ENCODE measurements around the gene WWOX. TPM values are rescaled to one million over a fixed set of nuclear protein-coding genes. Genes with fewer than 3 reads are reported as not detected.

The WWOX gene
- total RNA-seq, 1 experiment from 2014 or later: 28.3 TPM

DNA sequence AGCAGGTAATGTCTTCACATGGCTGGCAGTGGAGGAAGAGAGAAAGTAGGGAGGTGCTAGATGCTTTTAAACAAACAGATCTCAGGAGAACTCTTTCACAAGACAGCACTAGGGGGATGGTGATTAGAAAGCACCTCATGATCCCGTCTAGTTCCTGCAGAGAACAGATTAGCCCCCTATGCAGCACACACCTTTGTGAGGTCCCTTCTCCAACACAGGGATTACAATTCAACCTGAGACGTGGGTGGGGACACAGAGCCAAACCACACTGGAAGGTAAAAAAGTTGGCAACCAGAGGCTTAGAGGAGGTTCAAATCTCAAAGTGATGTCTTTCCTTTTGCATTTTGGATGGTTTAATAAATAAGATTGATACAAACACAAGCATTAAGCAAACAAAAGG is 394.7 kb downstream of the WWOX start:
- Histone ChIP-seq H3K9me2 (replicated peaks; ENCODE audit: low read length) (no peaks in the 10 kb centered on the region), H3K36me3 (ENCODE audit: low read depth, low read length) (no peaks in the 10 kb centered on the region), H3F3A (ENCODE audit: low read length, unreplicated experiment) (no peaks in the 10 kb centered on the region), H3K79me2 (ENCODE audit: low read length) (no peaks in the 10 kb centered on the region), H3K4me2 (ENCODE audit: low read length) (no peak overlapping the region), H3K4me3 (ENCODE audit: low read length) (no peak overlapping the region), H3K9me3 (ENCODE audit: low read length) (no peaks in the 10 kb centered on the region), H3K4me1 (ENCODE audit: insufficient read depth, low read length) (no peaks in the 10 kb centered on the region), H3K9ac (ENCODE audit: low read length) (no peak overlapping the region), H2AFZ (ENCODE audit: low read length) (no peak overlapping the region), H3K27me3 (ENCODE audit: low read length) (no peaks in the 10 kb centered on the region), H4K20me1 (ENCODE audit: low read length) (no peaks in the 10 kb centered on the region), H3K27ac (ENCODE audit: low read length) (no peak overlapping the region)
- TF ChIP-seq, protein P1, sequence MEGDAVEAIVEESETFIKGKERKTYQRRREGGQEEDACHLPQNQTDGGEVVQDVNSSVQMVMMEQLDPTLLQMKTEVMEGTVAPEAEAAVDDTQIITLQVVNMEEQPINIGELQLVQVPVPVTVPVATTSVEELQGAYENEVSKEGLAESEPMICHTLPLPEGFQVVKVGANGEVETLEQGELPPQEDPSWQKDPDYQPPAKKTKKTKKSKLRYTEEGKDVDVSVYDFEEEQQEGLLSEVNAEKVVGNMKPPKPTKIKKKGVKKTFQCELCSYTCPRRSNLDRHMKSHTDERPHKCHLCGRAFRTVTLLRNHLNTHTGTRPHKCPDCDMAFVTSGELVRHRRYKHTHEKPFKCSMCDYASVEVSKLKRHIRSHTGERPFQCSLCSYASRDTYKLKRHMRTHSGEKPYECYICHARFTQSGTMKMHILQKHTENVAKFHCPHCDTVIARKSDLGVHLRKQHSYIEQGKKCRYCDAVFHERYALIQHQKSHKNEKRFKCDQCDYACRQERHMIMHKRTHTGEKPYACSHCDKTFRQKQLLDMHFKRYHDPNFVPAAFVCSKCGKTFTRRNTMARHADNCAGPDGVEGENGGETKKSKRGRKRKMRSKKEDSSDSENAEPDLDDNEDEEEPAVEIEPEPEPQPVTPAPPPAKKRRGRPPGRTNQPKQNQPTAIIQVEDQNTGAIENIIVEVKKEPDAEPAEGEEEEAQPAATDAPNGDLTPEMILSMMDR (conservative IDR thresholded peaks at IDR 0.05; ENCODE audit: low read depth, low read length): no peak
- TF ChIP-seq EZH2phosphoT487 (IDR thresholded peaks at IDR 0.05; ENCODE audit: borderline replicate concordance, low read length) (no peak), EZH2 (IDR thresholded peaks at IDR 0.05; ENCODE audit: low read length, unreplicated experiment) (no peak)
- no peak for ATAC-seq
- intact Hi-C loops (cut with micrococcal nuclease): no loop called here
- no TSS peak for BruUV-seq (replicated peaks)
- DNase-seq: no peak
- CTCF ChIA-PET: no interaction called here
- POLR2A ChIA-PET (ENCODE audit: unreplicated experiment): no interaction called here

DNA sequence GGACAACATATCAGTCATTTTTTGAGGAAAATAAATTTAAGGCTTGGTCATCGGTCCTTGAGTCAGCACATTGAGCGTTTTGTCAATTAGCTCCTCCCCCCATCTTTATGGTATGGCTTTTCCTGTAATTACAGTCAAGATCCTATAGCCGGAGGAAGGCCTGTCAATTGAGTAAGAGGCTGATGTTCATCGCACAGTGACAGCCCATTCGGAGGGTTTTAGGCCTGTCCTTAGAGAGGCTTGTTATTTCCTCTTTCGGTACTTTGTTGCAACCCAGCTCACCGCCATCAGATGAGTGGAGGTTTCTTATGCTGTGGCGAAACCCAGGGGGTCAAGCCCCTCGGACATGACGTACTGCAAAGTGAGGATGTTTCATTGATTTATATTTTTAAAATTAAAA is 395.2 kb downstream of the WWOX start:
- Histone ChIP-seq H3K79me2 (ENCODE audit: low read length) (no peaks in the 10 kb centered on the region), H3K4me2 (ENCODE audit: low read length) (no peak overlapping the region), H3K4me3 (ENCODE audit: low read length) (no peak overlapping the region), H3K9ac (ENCODE audit: low read length) (no peak overlapping the region), H3K36me3 (ENCODE audit: low read depth, low read length) (no peaks in the 10 kb centered on the region), H3F3A (ENCODE audit: low read length, unreplicated experiment) (no peaks in the 10 kb centered on the region), H2AFZ (ENCODE audit: low read length) (no peak overlapping the region), H3K9me2 (replicated peaks; ENCODE audit: low read length) (no peaks in the 10 kb centered on the region), H3K27me3 (ENCODE audit: low read length) (no peaks in the 10 kb centered on the region), H3K9me3 (ENCODE audit: low read length) (no peaks in the 10 kb centered on the region), H3K27ac (ENCODE audit: low read length) (no peak overlapping the region), H4K20me1 (ENCODE audit: low read length) (no peaks in the 10 kb centered on the region), H3K4me1 (ENCODE audit: insufficient read depth, low read length) (no peaks in the 10 kb centered on the region)
- DNase-seq (no peak), ATAC-seq (no peak)
- POLR2A ChIA-PET (ENCODE audit: unreplicated experiment): no interaction called here
- CTCF ChIA-PET: no interaction called here
- no TSS peak for BruUV-seq (replicated peaks)
- no peak for TF ChIP-seq EZH2phosphoT487 (IDR thresholded peaks at IDR 0.05; ENCODE audit: borderline replicate concordance, low read length)
- TF ChIP-seq, protein P1 (conservative IDR thresholded peaks at IDR 0.05; ENCODE audit: low read depth, low read length): no peak
- TF ChIP-seq EZH2 (IDR thresholded peaks at IDR 0.05; ENCODE audit: low read length, unreplicated experiment): no peak
- intact Hi-C loops (cut with micrococcal nuclease): no loop called here

DNA sequence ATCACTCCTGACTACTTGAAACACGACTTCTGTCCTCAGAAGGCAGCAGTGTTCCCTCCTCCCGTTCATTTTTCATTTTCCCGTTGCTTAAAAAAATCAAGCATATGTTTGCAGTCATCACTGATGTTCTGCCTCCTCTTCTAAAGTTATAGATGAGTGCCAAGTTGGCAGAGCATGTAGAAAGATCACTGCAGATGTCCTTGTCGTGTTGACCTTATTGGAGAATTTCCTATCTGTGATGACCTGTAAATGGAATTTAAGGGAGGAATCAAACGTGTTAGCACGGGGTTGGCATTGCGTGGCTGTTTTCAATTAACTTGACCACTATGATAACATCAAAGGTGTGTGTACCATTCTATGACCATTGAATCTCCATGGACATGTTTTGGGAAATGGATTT is 396.7 kb downstream of the WWOX start:
- Histone ChIP-seq H3K4me3 (ENCODE audit: low read length) (no peak overlapping the region), H3K79me2 (ENCODE audit: low read length) (no peaks in the 10 kb centered on the region), H2AFZ (ENCODE audit: low read length) (no peak overlapping the region), H3K9ac (ENCODE audit: low read length) (no peak overlapping the region), H3K9me3 (ENCODE audit: low read length) (no peaks in the 10 kb centered on the region), H3K36me3 (ENCODE audit: low read depth, low read length) (no peaks in the 10 kb centered on the region), H3K27me3 (ENCODE audit: low read length) (no peaks in the 10 kb centered on the region), H3F3A (ENCODE audit: low read length, unreplicated experiment) (no peaks in the 10 kb centered on the region), H3K9me2 (replicated peaks; ENCODE audit: low read length) (no peaks in the 10 kb centered on the region), H3K27ac (ENCODE audit: low read length) (no peak overlapping the region), H3K4me2 (ENCODE audit: low read length) (no peak overlapping the region), H4K20me1 (ENCODE audit: low read length) (no peaks in the 10 kb centered on the region), H3K4me1 (ENCODE audit: insufficient read depth, low read length) (no peaks in the 10 kb centered on the region)
- ChIA-PET CTCF (no interaction called here), POLR2A (ENCODE audit: unreplicated experiment) (no interaction called here)
- DNase-seq (no peak), ATAC-seq (no peak)
- intact Hi-C loops (cut with micrococcal nuclease): no loop called here
- no TSS peak for BruUV-seq (replicated peaks)
- TF ChIP-seq EZH2phosphoT487 (IDR thresholded peaks at IDR 0.05; ENCODE audit: borderline replicate concordance, low read length): no peak
- TF ChIP-seq EZH2 (IDR thresholded peaks at IDR 0.05; ENCODE audit: low read length, unreplicated experiment): no peak
- TF ChIP-seq, protein P1 (conservative IDR thresholded peaks at IDR 0.05; ENCODE audit: low read depth, low read length): no peak
